HG03060 (cell line): ENCODE measurements around the gene CYSRT1.

ENCODE experiments used
- ATAC-seq: cut with Tn5 transposase; IDR thresholded peaks from one replicate; pipeline ENCODE4 v1.9.1; 2021; ENCODE audit warnings: low read depth, moderate number of reproducible peaks; ENCODE audit not compliant: unreplicated experiment

CYSRT1 gene

GRCh38 chr9:137223078-137223970, 1.6 kb upstream of the CYSRT1 start:
- ATAC-seq: peak; percentile 76

GRCh38 chr9:137225699-137226331, 841 bp downstream of the CYSRT1 start:
- no peak for ATAC-seq

GRCh38 chr9:137226338-137227053, 1.5 kb downstream of the CYSRT1 start:
- no peak for ATAC-seq

GRCh38 chr9:137227054-137227852, 2.3 kb downstream of the CYSRT1 start, which contains the start of gene RNF224:
Gene RNF224, plus strand, starts transcription at chr9:137227502. Its CDS starts 834 bp downstream, at chr9:137228336.
- no peak for ATAC-seq

- no peak for ATAC-seq
Observed at GRCh38 chr9:137227853-137228505, 3.0 kb downstream of the CYSRT1 start.

- no peak for ATAC-seq
Observed at GRCh38 chr9:137228506-137228967, 3.6 kb downstream of the CYSRT1 start.

- no peak for ATAC-seq
Observed at GRCh38 chr9:137228968-137229896, 4.3 kb downstream of the CYSRT1 start.

GRCh38 chr9:137229903-137230704, 5.1 kb downstream of the CYSRT1 start:
- no peak for ATAC-seq

GRCh38 chr9:137230705-137231371, 5.9 kb downstream of the CYSRT1 start, which contains the start of gene SLC34A3:
Gene SLC34A3, plus strand, starts transcription at chr9:137230901. Its CDS starts 802 bp downstream, at chr9:137231703.
- no peak for ATAC-seq

- no peak for ATAC-seq
Observed at GRCh38 chr9:137231372-137232039, 6.5 kb downstream of the CYSRT1 start.

GRCh38 chr9:137232101-137232500, 7.1 kb downstream of the CYSRT1 start:
- ATAC-seq: no peak

- ATAC-seq: no peak
Observed at GRCh38 chr9:137232510-137232909, 7.5 kb downstream of the CYSRT1 start.

- no peak for ATAC-seq
Observed at GRCh38 chr9:137233143-137233980, 8.4 kb downstream of the CYSRT1 start.

GRCh38 chr9:137234055-137234697, 9.2 kb downstream of the CYSRT1 start:
- no peak for ATAC-seq

- no peak for ATAC-seq
Observed at GRCh38 chr9:137234758-137235423, 9.9 kb downstream of the CYSRT1 start.
